Gastrocnemius medialis (tissue), 4 donors: Measurements from ENCODE around the gene PPP1R2C.

ENCODE experiments used
- CTCF ChIP-seq, 5 experiments: fragments of 450-650 bp in 3 of 5; fragments of 200-600 bp in 2 of 5; sonication (generic) in 2 of 5; IDR thresholded peaks in 4 of 5; conservative IDR thresholded peaks in 1 of 5; 1 replicate in 4 of 5; 2 replicates in 1 of 5; pipeline ENCODE4 v1.5.1; 2016 to 2019; ENCODE audit warnings: antibody characterized with exemption in 5 of 5, mild to moderate bottlenecking in 3 of 5, moderate library complexity in 3 of 5
- POLR2A ChIP-seq, 2 donors: fragments of 450-650 bp; IDR thresholded peaks; one replicate each; pipeline ENCODE4 v1.6.1; 2017; ENCODE audit warnings: antibody characterized with exemption in 2 of 2, mild to moderate bottlenecking in 2 of 2, moderate library complexity in 2 of 2

- no peak for TF ChIP-seq POLR2A (IDR thresholded peaks at IDR 0.05)
- no peak for TF ChIP-seq CTCF (IDR thresholded peaks at IDR 0.05 in 4 of 5, conservative IDR thresholded peaks at IDR 0.05 in 1 of 5)
These were observed 45.5 kb upstream of the PPP1R2C start for GRCh38 chrX:42823443-42823842.
